Fibroblast of skin of scalp (primary cell): ENCODE data around the gene GALNT6.
A peak's percentile ranks its signal among the peaks of the same experiment; 100 is the strongest.
"Not testable (repeated sequence)": the region's sequence is repeated elsewhere in the genome, so short reads cannot be mapped to it uniquely, and the experiment has no call there.

Source experiments
- DNase-seq: peaks from one replicate; pipeline ENCODE4 v3.0.0-alpha.2; 2013

The GALNT6 gene

GRCh38 chr12:51351913-51352532 is 39.2 kb downstream of the GALNT6 start:
- DNase-seq = peak; percentile 75

- DNase-seq = peak; percentile 59
Measured at GRCh38 chr12:51349026-51349425, 42.2 kb downstream of the GALNT6 start.

- no peak for DNase-seq
Measured at GRCh38 chr12:51348116-51348515, 43.1 kb downstream of the GALNT6 start.

- no peak for DNase-seq
Measured at GRCh38 chr12:51346581-51346980, 44.6 kb downstream of the GALNT6 start, which contains the start of gene CELA1. CELA1 (minus strand) TSS chr12:51346679; CDS start chr12:51346638, 41 bp downstream.

GRCh38 chr12:51345681-51346080 is 45.5 kb downstream of the GALNT6 start:
- DNase-seq = peak; percentile 22

- no peak for DNase-seq
Measured at GRCh38 chr12:51343201-51343600, 48.0 kb downstream of the GALNT6 start.

- no peak for DNase-seq
Measured at GRCh38 chr12:51342416-51342815, 48.8 kb downstream of the GALNT6 start.

GRCh38 chr12:51341251-51342007 is 49.8 kb downstream of the GALNT6 start:
- DNase-seq = peak; percentile 74

GRCh38 chr12:51339750-51340149 is 51.5 kb downstream of the GALNT6 start:
- DNase-seq = no peak

GRCh38 chr12:51337336-51337735 is 53.9 kb downstream of the GALNT6 start:
- not testable (repeated sequence) for DNase-seq

GRCh38 chr12:51335931-51336330 is 55.3 kb downstream of the GALNT6 start:
- no peak for DNase-seq

GRCh38 chr12:51334764-51335163 is 56.4 kb downstream of the GALNT6 start:
- DNase-seq = no peak

- DNase-seq = no peak
Measured at GRCh38 chr12:51333536-51333935, 57.7 kb downstream of the GALNT6 start.

GRCh38 chr12:51330186-51330585 is 61.0 kb downstream of the GALNT6 start:
- DNase-seq = no peak

GRCh38 chr12:51329742-51330141 is 61.5 kb downstream of the GALNT6 start:
- no peak for DNase-seq

GRCh38 chr12:51328587-51328986 is 62.6 kb downstream of the GALNT6 start:
- DNase-seq = no peak

GRCh38 chr12:51326698-51327439 is 64.3 kb downstream of the GALNT6 start:
- DNase-seq = peak; percentile 78

GRCh38 chr12:51324953-51325352 is 66.3 kb downstream of the GALNT6 start:
- no peak for DNase-seq

- no peak for DNase-seq
Measured at GRCh38 chr12:51323966-51324895, 67.0 kb downstream of the GALNT6 start, which contains the start of gene BIN2. BIN2 (minus strand) TSS chr12:51324174; CDS start chr12:51324102, 72 bp downstream.

- DNase-seq = no peak
Measured at GRCh38 chr12:51323317-51323960, 67.8 kb downstream of the GALNT6 start.

GRCh38 chr12:51322452-51322851 is 68.8 kb downstream of the GALNT6 start:
- DNase-seq = no peak

GRCh38 chr12:51321882-51322281 is 69.3 kb downstream of the GALNT6 start:
- DNase-seq = no peak
